Stomach smooth muscle (tissue), 2 donors: Measurements from ENCODE around the gene ZNF343.

Experiments used
- H3K27ac ChIP-seq: one replicate; pipeline ENCODE4 v1.7.0; 2013; ENCODE audit warnings: mild to moderate bottlenecking, low read length, inconsistent platforms
- H3K27me3 ChIP-seq, 2 donors: one replicate each; pipeline ENCODE4 v1.7.0; 2013; ENCODE audit warnings: low read length in 2 of 2; ENCODE audit not compliant: insufficient read depth in 2 of 2, control insufficient read depth in 1 of 2
- H3K36me3 ChIP-seq, 2 donors: one replicate each; pipeline ENCODE4 v1.7.0; 2013; ENCODE audit warnings: low read length in 2 of 2; ENCODE audit not compliant: control insufficient read depth in 2 of 2, insufficient read depth in 2 of 2
- H3K4me1 ChIP-seq: one replicate; pipeline ENCODE4 v1.7.0; 2013; ENCODE audit warnings: low read length; ENCODE audit not compliant: control insufficient read depth, insufficient read depth
- H3K4me3 ChIP-seq, 2 donors: one replicate each; pipeline ENCODE4 v1.7.0; 2013; ENCODE audit warnings: low read length in 2 of 2
- H3K9ac ChIP-seq, 2 donors: one replicate each; pipeline ENCODE4 v1.7.0; 2013; ENCODE audit warnings: low read length in 2 of 2, mild to moderate bottlenecking in 1 of 2
- H3K9me3 ChIP-seq, 2 donors: one replicate each; pipeline ENCODE4 v1.7.0; 2013; ENCODE audit warnings: low read length in 2 of 2; ENCODE audit not compliant: control insufficient read depth in 2 of 2
- donor health status: healthy.
- donor health status: Pancreatic carcinoma.

The ZNF343 gene

GRCh38 chr20:2469991-2470422 lies 38.7 kb downstream of the ZNF343 start:
- H3K36me3 ChIP-seq: peaks cover 21% of the 10 kb centered on the region in 2 donors
- peak overlapping the region; percentile 93 to 95 for H3K9ac ChIP-seq
- H3K4me3 ChIP-seq: peak overlapping the region; percentile 91 to 93
- H3K9me3 ChIP-seq: no peaks in the 10 kb centered on the region
- peaks cover 18% of the 10 kb centered on the region for H3K4me1 ChIP-seq
- H3K27ac ChIP-seq: peak overlapping the region; percentile 94
- H3K27me3 ChIP-seq: no peaks in the 10 kb centered on the region

GRCh38 chr20:2468581-2469407 lies 39.9 kb downstream of the ZNF343 start:
- Histone ChIP-seq H3K27me3 (no peaks in the 10 kb centered on the region), H3K36me3 (peaks cover 30 to 32% of the 10 kb centered on the region in 2 donors), H3K27ac (no peak overlapping the region), H3K4me3 (peak overlapping the region; percentile 91 to 93), H3K9me3 (no peaks in the 10 kb centered on the region), H3K4me1 (peaks cover 18% of the 10 kb centered on the region), H3K9ac (peak overlapping the region; percentile 73 to 93)

- Histone ChIP-seq H3K36me3 (peaks cover 43 to 46% of the 10 kb centered on the region in 2 donors), H3K27me3 (no peaks in the 10 kb centered on the region), H3K4me1 (peaks cover 18% of the 10 kb centered on the region), H3K27ac (no peak overlapping the region), H3K4me3 (no peak overlapping the region), H3K9me3 (no peaks in the 10 kb centered on the region), H3K9ac (peak overlapping the region in 1 of 2 donors; percentile 6)
Measured at GRCh38 chr20:2467412-2467811, 41.3 kb downstream of the ZNF343 start.

- peaks cover 58 to 65% of the 10 kb centered on the region in 2 donors for H3K36me3 ChIP-seq
- no peak overlapping the region for H3K4me3 ChIP-seq
- no peak overlapping the region for H3K9ac ChIP-seq
- H3K4me1 ChIP-seq: peaks cover 11% of the 10 kb centered on the region
- H3K27ac ChIP-seq: no peak overlapping the region
- no peaks in the 10 kb centered on the region for H3K27me3 ChIP-seq
- no peaks in the 10 kb centered on the region for H3K9me3 ChIP-seq
Measured at GRCh38 chr20:2465100-2465499, 43.6 kb downstream of the ZNF343 start.

- Histone ChIP-seq H3K4me1 (peaks cover 5% of the 10 kb centered on the region), H3K9me3 (no peaks in the 10 kb centered on the region), H3K27me3 (no peaks in the 10 kb centered on the region), H3K36me3 (peaks cover 63 to 70% of the 10 kb centered on the region in 2 donors), H3K4me3 (no peak overlapping the region), H3K27ac (no peak overlapping the region), H3K9ac (no peak overlapping the region)
Measured at GRCh38 chr20:2463616-2464365, 44.9 kb downstream of the ZNF343 start.

- peaks cover 59 to 70% of the 10 kb centered on the region in 2 donors for H3K36me3 ChIP-seq
Measured at GRCh38 chr20:2462484-2462883, 46.2 kb downstream of the ZNF343 start.

GRCh38 chr20:2460752-2461424 lies 47.8 kb downstream of the ZNF343 start:
- Histone ChIP-seq H3K4me3 (no peak overlapping the region), H3K27ac (no peak overlapping the region), H3K9me3 (no peaks in the 10 kb centered on the region), H3K36me3 (peaks cover 50 to 58% of the 10 kb centered on the region in 2 donors), H3K27me3 (no peaks in the 10 kb centered on the region), H3K4me1 (no peaks in the 10 kb centered on the region), H3K9ac (no peak overlapping the region)

More at GRCh38 chr20:2462484-2462883, 46.2 kb downstream of the ZNF343 start:
- Histone ChIP-seq H3K4me1 (peaks cover 2% of the 10 kb centered on the region), H3K4me3 (no peak overlapping the region), H3K27ac (no peak overlapping the region), H3K9me3 (no peaks in the 10 kb centered on the region), H3K9ac (no peak overlapping the region), H3K27me3 (no peaks in the 10 kb centered on the region)

- no peak overlapping the region for H3K9ac ChIP-seq
- no peaks in the 10 kb centered on the region for H3K9me3 ChIP-seq
- peaks cover 43 to 51% of the 10 kb centered on the region in 2 donors for H3K36me3 ChIP-seq
- no peak overlapping the region for H3K4me3 ChIP-seq
- no peaks in the 10 kb centered on the region for H3K27me3 ChIP-seq
- no peak overlapping the region for H3K27ac ChIP-seq
- no peaks in the 10 kb centered on the region for H3K4me1 ChIP-seq
Measured at GRCh38 chr20:2459981-2460751, 48.5 kb downstream of the ZNF343 start.

- no peak overlapping the region for H3K27ac ChIP-seq
- no peak overlapping the region for H3K9ac ChIP-seq
- H3K27me3 ChIP-seq: no peaks in the 10 kb centered on the region
- H3K4me1 ChIP-seq: no peaks in the 10 kb centered on the region
- H3K4me3 ChIP-seq: no peak overlapping the region
- H3K9me3 ChIP-seq: no peaks in the 10 kb centered on the region
- peaks cover 35 to 40% of the 10 kb centered on the region in 2 donors for H3K36me3 ChIP-seq
Measured at GRCh38 chr20:2458919-2459499, 49.7 kb downstream of the ZNF343 start.
